AG09319 (cell line): ENCODE data around the gene LENEP.

ENCODE experiments used
- DNase-seq: peaks from one replicate; pipeline ENCODE4 v3.0.0-alpha.2; 2010; ENCODE audit warnings: low read depth; ENCODE audit errors: extremely low read depth
- TF ChIP-seq, protein P1 (sequence below): IDR thresholded peaks from 2 replicates; pipeline ENCODE4 v1.5.1; 2011; ENCODE audit warnings: low read depth, mild to moderate bottlenecking, inconsistent platforms, low read length, moderate library complexity

Gene LENEP

GRCh38 chr1:154956544-154956941 is 36.8 kb upstream of the LENEP start:
- no peak for DNase-seq
- TF ChIP-seq, protein P1, sequence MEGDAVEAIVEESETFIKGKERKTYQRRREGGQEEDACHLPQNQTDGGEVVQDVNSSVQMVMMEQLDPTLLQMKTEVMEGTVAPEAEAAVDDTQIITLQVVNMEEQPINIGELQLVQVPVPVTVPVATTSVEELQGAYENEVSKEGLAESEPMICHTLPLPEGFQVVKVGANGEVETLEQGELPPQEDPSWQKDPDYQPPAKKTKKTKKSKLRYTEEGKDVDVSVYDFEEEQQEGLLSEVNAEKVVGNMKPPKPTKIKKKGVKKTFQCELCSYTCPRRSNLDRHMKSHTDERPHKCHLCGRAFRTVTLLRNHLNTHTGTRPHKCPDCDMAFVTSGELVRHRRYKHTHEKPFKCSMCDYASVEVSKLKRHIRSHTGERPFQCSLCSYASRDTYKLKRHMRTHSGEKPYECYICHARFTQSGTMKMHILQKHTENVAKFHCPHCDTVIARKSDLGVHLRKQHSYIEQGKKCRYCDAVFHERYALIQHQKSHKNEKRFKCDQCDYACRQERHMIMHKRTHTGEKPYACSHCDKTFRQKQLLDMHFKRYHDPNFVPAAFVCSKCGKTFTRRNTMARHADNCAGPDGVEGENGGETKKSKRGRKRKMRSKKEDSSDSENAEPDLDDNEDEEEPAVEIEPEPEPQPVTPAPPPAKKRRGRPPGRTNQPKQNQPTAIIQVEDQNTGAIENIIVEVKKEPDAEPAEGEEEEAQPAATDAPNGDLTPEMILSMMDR, result no peak

DNA sequence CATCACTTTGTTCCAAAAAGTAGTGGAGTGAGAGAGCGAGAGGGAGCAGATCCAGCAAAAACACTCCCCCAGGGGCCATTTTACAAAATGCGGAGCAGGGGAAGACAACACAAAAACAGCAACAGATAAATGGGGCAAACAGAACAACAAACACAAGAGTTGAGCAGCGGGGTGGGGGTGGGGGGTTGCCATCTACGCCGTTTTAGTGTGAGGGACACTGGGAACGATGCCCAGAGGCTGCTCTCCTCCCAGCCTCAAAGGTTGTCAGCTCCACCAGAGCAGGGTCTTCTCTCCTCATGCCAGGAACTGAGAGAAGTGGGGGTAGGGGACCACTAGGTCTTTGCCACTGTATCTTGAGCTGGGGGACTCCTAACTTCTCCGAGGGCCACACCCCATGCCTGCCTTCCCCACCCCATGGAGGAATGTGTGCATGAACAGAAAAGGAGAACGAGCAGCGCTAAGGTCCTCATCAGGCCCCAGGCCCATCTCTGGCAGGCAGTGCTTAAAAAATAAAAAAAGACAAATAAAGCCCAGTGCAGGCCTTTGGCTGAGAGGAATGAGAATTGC is 36.2 kb upstream of the LENEP start:
- TF ChIP-seq, protein P1, result no peak
- no peak for DNase-seq

- TF ChIP-seq, protein P1, result no peak
- DNase-seq, result no peak
These were observed 35.4 kb upstream of the LENEP start for GRCh38 chr1:154958036-154958435.

- no peak for DNase-seq
- TF ChIP-seq, protein P1, result no peak
These were observed 34.5 kb upstream of the LENEP start for GRCh38 chr1:154958681-154959425.

- TF ChIP-seq, protein P1, result no peak
- no peak for DNase-seq
These were observed 34.0 kb upstream of the LENEP start for GRCh38 chr1:154959426-154959780.

DNA sequence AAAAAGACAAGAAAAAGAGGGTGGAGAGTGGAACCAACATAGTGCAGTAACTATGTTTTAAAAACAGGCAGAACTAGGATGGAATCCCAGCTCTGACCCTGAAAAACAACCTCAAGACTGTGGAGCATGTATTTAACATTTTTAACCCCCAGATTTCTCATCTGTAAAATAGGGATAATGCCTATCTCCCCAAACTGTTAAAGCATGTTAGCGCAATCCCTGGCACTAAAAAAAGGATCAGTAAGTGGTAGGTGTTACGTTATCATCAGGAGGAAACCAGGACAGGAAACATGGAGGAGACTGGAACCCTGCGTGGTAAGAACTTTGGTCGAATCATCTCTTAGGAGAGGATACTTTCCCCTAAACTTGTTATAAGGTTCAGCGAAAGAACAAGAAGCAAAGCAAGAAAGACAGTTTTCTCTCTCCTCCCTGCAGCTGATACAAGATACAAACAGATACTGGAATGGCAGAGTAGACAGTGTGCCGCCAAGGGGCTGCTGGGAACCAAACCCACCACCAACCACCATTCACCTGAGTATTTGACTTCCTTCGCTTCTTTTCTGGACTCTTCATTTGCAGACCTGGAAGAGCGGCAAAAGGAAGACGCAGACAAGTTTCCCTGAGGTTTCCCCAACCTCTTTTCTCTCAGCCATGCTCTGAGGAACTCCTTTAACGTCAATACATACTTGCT is 32.8 kb upstream of the LENEP start:
- no peak for DNase-seq
- TF ChIP-seq, protein P1, result no peak
